ENCODE results near the gene GAB3.

- no peak for TF ChIP-seq CTCF (conservative IDR thresholded peaks at IDR 0.05; ENCODE audit: low read depth in 2 of 2)
- TF ChIP-seq EZH2 (IDR thresholded peaks at IDR 0.05; ENCODE audit: low read depth, unreplicated experiment), result no peak
- no peak for TF ChIP-seq POLR2AphosphoS5 (IDR thresholded peaks at IDR 0.05; ENCODE audit: low read depth)
Measured at GRCh38 chrX:154735695-154736393, 15.0 kb downstream of the GAB3 start.
